LNCaP clone FGC (cell line): ENCODE measurements around the gene WHRN.

Experiments
- DNase-seq: peaks from one replicate; pipeline ENCODE4 v3.0.0-alpha.2; 2011; ENCODE audit warnings: low read depth
- H3K4me3 ChIP-seq: 2 replicates; pipeline ENCODE4 v1.5.1; 2011; ENCODE audit warnings: mild to moderate bottlenecking, low read depth, low read length, control low read depth
- TF ChIP-seq, protein P1 (sequence below): IDR thresholded peaks from 2 replicates; pipeline ENCODE4 v1.5.1; 2012; ENCODE audit warnings: mild to moderate bottlenecking; ENCODE audit not compliant: control insufficient read depth, insufficient read depth; ENCODE audit errors: extremely low read depth

The WHRN gene

DNA sequence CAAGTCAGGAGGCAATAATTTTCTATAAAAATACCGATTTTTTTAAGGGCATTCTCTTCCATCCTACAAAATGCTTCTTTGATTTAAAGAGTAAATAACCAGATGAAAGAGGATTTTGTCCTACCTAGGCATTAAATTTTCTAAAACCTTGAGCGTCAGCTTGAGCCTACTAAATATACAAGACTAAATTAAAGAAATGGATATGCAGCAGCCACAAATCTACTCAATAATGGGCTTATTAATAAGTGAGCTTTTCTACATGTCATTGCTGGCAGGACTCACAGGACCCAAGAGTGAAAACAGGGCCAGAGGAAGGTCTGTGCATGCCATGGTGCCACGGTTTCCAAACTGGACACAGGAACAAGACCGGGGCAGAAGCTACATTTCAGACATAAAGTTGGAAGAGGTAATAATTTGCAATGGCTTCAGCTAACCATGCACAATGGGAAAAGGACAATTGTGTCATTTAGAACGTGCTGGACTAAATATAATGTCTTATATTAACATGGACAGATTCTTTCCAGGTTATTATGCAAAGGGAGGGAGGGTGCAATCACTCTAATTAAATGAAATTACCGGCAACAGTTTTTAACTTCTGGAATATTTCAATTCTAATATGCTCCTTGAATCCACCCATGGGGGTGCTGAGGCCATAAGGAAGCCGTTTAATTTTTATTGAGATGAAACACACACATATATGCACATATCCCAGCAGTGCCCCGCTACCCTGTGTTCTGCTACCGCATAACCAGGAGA lies 5.2 kb downstream of the WHRN start:
- TF ChIP-seq, protein P1, sequence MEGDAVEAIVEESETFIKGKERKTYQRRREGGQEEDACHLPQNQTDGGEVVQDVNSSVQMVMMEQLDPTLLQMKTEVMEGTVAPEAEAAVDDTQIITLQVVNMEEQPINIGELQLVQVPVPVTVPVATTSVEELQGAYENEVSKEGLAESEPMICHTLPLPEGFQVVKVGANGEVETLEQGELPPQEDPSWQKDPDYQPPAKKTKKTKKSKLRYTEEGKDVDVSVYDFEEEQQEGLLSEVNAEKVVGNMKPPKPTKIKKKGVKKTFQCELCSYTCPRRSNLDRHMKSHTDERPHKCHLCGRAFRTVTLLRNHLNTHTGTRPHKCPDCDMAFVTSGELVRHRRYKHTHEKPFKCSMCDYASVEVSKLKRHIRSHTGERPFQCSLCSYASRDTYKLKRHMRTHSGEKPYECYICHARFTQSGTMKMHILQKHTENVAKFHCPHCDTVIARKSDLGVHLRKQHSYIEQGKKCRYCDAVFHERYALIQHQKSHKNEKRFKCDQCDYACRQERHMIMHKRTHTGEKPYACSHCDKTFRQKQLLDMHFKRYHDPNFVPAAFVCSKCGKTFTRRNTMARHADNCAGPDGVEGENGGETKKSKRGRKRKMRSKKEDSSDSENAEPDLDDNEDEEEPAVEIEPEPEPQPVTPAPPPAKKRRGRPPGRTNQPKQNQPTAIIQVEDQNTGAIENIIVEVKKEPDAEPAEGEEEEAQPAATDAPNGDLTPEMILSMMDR: no peak
- no peak for DNase-seq
- H3K4me3 ChIP-seq: no peak overlapping the region

DNA sequence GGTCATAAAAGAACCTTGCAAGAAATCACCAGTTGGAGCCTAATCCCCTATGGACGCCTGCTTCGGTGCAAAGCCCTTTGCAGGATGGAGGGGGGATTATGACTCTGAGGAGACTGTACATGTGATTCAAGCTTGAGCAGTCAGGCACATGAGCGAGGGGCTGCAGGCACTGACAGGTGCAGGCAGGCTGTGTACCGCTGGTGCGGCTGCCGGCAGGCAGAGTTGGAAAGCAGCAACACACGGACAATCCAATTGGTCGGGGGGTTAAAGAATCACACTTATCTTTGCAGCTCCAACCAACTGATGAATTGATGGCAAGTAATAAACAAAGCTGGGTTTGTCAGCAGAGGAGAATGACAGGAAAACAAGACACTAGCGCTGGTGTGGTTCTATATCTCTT lies 5.7 kb downstream of the WHRN start:
- TF ChIP-seq, protein P1: no peak
- no peak for DNase-seq
- H3K4me3 ChIP-seq: no peak overlapping the region

DNA sequence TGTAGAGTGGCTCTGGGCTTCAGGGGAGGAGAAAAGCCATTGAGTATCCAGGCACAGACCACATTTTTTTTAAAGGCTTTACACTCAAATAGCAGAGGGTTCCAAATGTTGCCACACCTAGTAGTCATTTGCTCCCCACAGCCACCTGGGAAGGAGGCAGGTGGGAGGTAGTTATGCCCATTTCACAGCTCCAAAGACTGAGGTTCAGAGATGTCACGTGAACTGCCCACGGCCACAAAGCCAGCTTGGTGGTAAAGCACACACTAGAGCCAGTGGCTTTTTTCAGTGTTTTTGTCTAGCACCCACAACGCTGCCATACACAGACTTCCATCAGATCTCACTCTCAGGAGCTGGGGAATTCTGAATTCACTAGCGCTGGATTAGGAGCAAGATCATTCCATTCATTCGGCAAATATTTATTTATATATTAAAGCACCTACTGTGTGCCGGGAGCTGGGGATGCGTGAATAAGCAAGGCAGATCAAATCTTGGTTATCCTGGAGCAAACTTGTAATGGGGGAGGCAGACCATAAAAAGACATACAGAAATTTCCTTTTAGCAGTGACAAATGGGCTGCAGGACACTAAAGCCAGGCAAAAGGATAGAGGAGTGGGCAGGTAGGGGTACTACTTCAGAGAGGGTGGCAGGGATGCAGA lies 7.4 kb downstream of the WHRN start:
- TF ChIP-seq, protein P1: no peak
- DNase-seq: no peak
- H3K4me3 ChIP-seq: no peak overlapping the region

DNA sequence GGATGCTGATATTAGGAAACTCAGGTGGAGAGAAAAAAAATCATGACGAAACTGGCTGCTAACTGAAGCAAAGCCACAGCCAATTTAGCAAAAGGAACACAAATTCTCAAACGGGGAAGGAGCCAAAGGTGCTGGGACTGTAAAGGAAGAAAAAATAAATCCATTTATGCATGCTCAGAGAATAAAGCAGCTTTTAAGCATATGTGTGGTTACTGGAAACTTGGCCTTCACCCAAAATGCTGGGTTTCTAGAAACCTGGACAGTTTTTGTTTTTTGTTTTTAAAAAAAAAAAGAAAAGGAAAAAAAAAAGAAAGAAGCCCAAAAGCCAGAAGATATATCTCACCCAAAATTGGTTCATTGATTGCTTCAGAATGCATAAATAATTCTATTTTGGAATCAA lies 8.0 kb downstream of the WHRN start:
- H3K4me3 ChIP-seq: no peak overlapping the region
- DNase-seq: no peak
- TF ChIP-seq, protein P1: no peak

DNA sequence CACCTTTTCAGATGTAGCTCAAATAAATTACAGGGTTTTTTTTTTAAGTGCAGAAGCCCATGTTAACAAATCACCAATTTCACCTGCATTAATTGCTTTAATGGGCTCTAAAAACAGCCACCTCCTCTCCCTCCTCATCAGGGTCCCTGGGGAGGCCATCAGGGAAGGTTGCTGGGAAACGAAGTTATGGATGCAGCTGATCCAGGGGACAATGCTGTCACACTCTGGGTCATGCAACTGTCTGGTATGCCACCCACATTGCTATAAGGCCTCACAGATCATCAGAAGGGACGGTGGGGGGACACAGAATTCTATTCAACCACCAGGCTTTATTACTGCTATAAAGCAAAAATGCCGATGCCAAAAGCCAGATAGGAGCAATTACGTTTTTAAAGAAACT lies 9.3 kb downstream of the WHRN start:
- no peak overlapping the region for H3K4me3 ChIP-seq
- TF ChIP-seq, protein P1: no peak
- DNase-seq: no peak

DNA sequence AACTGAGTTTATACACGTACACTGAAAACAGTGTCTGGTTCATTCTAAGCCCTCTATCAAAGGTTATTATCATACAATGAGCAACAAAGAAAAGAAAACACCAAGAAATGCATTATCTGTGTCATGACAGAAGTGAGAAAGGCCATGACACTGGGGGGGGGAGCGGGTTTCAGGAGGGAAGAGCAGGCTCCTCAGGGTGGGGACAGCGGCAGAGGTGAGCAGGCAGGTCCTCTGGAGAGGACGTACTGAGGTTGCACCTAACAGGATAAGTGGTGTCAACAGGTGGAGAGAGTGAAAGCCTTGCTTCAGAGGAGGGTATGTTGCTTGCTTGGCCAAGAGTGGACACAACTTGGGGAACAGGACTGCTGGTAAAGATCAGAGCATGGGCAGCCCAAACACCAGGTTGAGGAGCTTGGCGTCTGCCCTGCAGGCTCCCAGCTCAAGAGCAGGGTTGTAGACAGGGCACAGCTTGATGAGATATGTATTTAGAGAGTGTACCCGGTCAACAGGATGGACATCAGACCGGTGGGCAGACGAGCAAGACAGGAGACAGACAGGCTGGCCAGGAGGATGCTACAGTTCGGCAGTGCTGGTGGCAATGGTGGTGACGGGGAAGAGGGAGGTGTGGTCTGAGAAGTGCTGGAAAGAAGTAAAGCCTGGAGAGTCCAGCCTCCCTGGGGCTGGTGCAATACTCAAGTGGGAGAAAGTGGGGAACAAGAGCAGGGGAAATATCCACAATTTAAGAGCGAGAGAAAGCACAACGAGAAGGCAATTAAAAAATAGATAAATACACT lies 10.3 kb downstream of the WHRN start:
- TF ChIP-seq, protein P1: no peak
- DNase-seq: no peak
- no peak overlapping the region for H3K4me3 ChIP-seq
